Smooth muscle cell (in vitro differentiated cells): Measurements from ENCODE around the gene PCAT6. TPM values are rescaled to one million over a fixed set of nuclear protein-coding genes. Genes with fewer than 3 reads are reported as not detected.
"Not testable (repeated sequence)": the region's sequence is repeated elsewhere in the genome, so short reads cannot be mapped to it uniquely, and the experiment has no call there.

Source experiments
- DNase-seq: peaks from one replicate; lab custom pipeline; 2025; ENCODE audit not compliant: unreplicated experiment; lab: John Stamatoyannopoulos, UW
- H2AFZ ChIP-seq: fragments of 200-600 bp; sonication (generic); 2 replicates; pipeline ENCODE4 v1.6.0; 2016; ENCODE audit warnings: antibody characterized with exemption, low read depth, mild to moderate bottlenecking
- H3F3A ChIP-seq: fragments of 200-600 bp; sonication (generic); 2 replicates; pipeline ENCODE4 v1.6.0; 2017; ENCODE audit warnings: antibody characterized with exemption, low read depth
- H3K27ac ChIP-seq: fragments of 200-600 bp; sonication (generic); 2 replicates; pipeline ENCODE4 v1.5.1; 2016; ENCODE audit warnings: low read depth, mild to moderate bottlenecking
- H3K27me3 ChIP-seq: fragments of 200-600 bp; sonication (generic); 2 replicates; pipeline ENCODE4 v1.6.1; 2016; ENCODE audit warnings: low read depth, mild to moderate bottlenecking
- H3K36me3 ChIP-seq: fragments of 200-600 bp; sonication (generic); 2 replicates; pipeline ENCODE4 v1.5.1; 2016; ENCODE audit warnings: low read depth
- H3K4me1 ChIP-seq: fragments of 200-600 bp; sonication (generic); 2 replicates; pipeline ENCODE4 v1.5.1; 2016; ENCODE audit warnings: low read depth
- H3K4me2 ChIP-seq: fragments of 200-600 bp; sonication (generic); 2 replicates; pipeline ENCODE4 v1.6.0; 2016; ENCODE audit warnings: mild to moderate bottlenecking
- H3K4me3 ChIP-seq: fragments of 200-600 bp; sonication (generic); 2 replicates; pipeline ENCODE4 v1.5.1; 2016; ENCODE audit warnings: mild to moderate bottlenecking
- H3K79me2 ChIP-seq: fragments of 200-600 bp; sonication (generic); 2 replicates; pipeline ENCODE4 v1.6.0; 2016; ENCODE audit warnings: low read depth, mild to moderate bottlenecking
- H3K9ac ChIP-seq: fragments of 200-600 bp; sonication (generic); 2 replicates; pipeline ENCODE4 v1.6.0; 2016; ENCODE audit warnings: low read depth
- H3K9me3 ChIP-seq: fragments of 200-600 bp; sonication (generic); replicated peaks from 2 replicates; pipeline ENCODE4 v1.5.1; 2016; ENCODE audit warnings: low read depth
- H4K20me1 ChIP-seq: fragments of 200-600 bp; sonication (generic); 2 replicates; pipeline ENCODE4 v1.6.0; 2016; ENCODE audit warnings: low read depth
- CTCF ChIP-seq: fragments of 200-600 bp; sonication (generic); IDR thresholded peaks from 2 replicates; pipeline ENCODE4 v1.5.1; 2017; ENCODE audit warnings: borderline replicate concordance, mild to moderate bottlenecking, antibody characterized with exemption; ENCODE audit not compliant: insufficient read depth, poor library complexity, severe bottlenecking
- WGBS: methylation state at CpG from one replicate; pipeline ENCODE4 v1.1.7; 2016; ENCODE audit warnings: low lambda C conversion rate; 5-methylcytosine and 5-hydroxymethylcytosine counted together
- polyA plus RNA-seq: library from polyadenylated mRNA; unstranded; fragments of >200 nt; fragmentation: Nextera tagmentation; extraction: Ambion mirVana; gene quantifications from 2 replicates; pipeline ENCODE4 v1.2.1, GENCODE V29; 2016
- total RNA-seq: library from RNA; depleted of rRNA; stranded (reverse); fragments of >200 nt; gene quantifications from 2 replicates; pipeline ENCODE4 v1.2.3, GENCODE V29; 2014

The PCAT6 gene
- total and polyA plus RNA-seq, 2 experiments from 2014 or later, result 13.0 to 30.1 TPM

DNA sequence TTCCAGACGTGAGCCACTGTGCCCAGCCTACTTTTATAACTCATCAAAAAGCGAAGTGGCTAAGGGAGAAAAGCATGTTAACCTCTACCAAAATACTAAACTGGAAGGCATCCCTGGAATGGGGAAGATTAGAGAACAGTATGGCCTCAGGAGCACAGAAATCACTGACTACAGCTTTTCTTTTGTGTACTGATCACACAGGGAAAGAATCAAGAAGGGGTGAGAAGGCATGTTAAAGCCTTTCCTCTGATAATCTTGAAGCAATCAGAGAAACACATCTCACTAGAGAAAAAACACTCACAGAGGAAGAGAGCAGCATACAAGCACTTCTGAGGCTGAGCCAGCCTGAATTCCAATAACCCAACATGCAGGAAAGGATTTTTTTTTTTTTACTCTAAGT lies 10.7 kb downstream of the PCAT6 start:
- TF ChIP-seq CTCF, result no peak
- Histone ChIP-seq H3K9ac (no peak overlapping the region), H2AFZ (peak overlapping the region; percentile 58), H3K4me2 (peak overlapping the region; percentile 56), H3K4me1 (peaks cover 6% of the 10 kb centered on the region), H3K36me3 (no peaks in the 10 kb centered on the region), H4K20me1 (no peaks in the 10 kb centered on the region), H3K9me3 (no peaks in the 10 kb centered on the region), H3K4me3 (no peak overlapping the region), H3K79me2 (no peaks in the 10 kb centered on the region), H3K27ac (peak overlapping the region; percentile 68), H3F3A (no peaks in the 10 kb centered on the region), H3K27me3 (no peaks in the 10 kb centered on the region)
- DNase-seq, result no peak
- WGBS, result 9% methylated on average over 2 of the region's 2 CpGs

- Histone ChIP-seq H3K9ac (no peak overlapping the region), H4K20me1 (no peaks in the 10 kb centered on the region), H3K4me3 (no peak overlapping the region), H3K4me1 (peaks cover 6% of the 10 kb centered on the region), H3K36me3 (no peaks in the 10 kb centered on the region), H3K27me3 (no peaks in the 10 kb centered on the region), H3K27ac (no peak overlapping the region), H3K4me2 (no peak overlapping the region), H2AFZ (no peak overlapping the region), H3F3A (no peaks in the 10 kb centered on the region), H3K9me3 (no peaks in the 10 kb centered on the region), H3K79me2 (no peaks in the 10 kb centered on the region)
- WGBS, result 82% methylated on average over 7 of the region's 7 CpGs
- DNase-seq, result no peak
- no peak for TF ChIP-seq CTCF
These were observed 15.0 kb downstream of the PCAT6 start for GRCh38 chr1:202825748-202826147.

DNA sequence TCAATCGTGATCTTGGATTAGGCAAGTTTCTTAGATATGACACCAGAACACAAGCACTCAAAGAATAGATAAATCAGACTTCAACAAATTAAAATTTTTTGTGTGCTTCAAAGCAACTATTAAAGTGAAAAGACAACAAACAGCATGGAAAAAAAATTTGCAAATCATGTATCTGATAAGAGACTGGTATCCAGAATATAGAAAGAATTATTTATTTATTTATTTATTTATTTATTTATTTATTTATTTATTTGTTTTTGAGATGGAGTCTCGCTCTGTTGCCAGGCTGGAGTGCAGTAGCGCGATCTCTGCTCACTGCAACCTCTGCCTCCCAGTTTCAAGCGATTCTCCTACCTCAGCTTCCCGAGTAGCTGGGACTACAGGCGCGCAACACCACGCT lies 18.5 kb downstream of the PCAT6 start:
- not testable (repeated sequence) for H3K27me3 ChIP-seq, H2AFZ ChIP-seq, DNase-seq, H3K79me2 ChIP-seq, H3K9ac ChIP-seq, H3K4me1 ChIP-seq, H3K9me3 ChIP-seq, H3F3A ChIP-seq, H3K27ac ChIP-seq, H3K4me2 ChIP-seq, H3K36me3 ChIP-seq, H4K20me1 ChIP-seq, H3K4me3 ChIP-seq
- 95% methylated on average over 9 of the region's 9 CpGs for WGBS

GRCh38 chr1:202831906-202832305 lies 21.2 kb downstream of the PCAT6 start:
- H3K4me1 ChIP-seq, result peaks cover 4% of the 10 kb centered on the region
- H3F3A ChIP-seq, result no peaks in the 10 kb centered on the region
- no peaks in the 10 kb centered on the region for H4K20me1 ChIP-seq
- DNase-seq, result no peak
- H3K9me3 ChIP-seq, result no peaks in the 10 kb centered on the region
- WGBS, result 92% methylated on average over 3 of the region's 3 CpGs
- H3K27me3 ChIP-seq, result no peaks in the 10 kb centered on the region
- H3K27ac ChIP-seq, result no peak overlapping the region
- H2AFZ ChIP-seq, result no peak overlapping the region
- H3K4me2 ChIP-seq, result no peak overlapping the region
- TF ChIP-seq CTCF, result no peak
- H3K4me3 ChIP-seq, result no peak overlapping the region
- no peak overlapping the region for H3K9ac ChIP-seq
- H3K79me2 ChIP-seq, result no peaks in the 10 kb centered on the region
- no peaks in the 10 kb centered on the region for H3K36me3 ChIP-seq
